Measurements from ENCODE around the gene CDH23.

Gene CDH23

GRCh38 chr10:71784679-71785272 lies 388.1 kb downstream of the CDH23 start:
- TF ChIP-seq GATA1 (IDR thresholded peaks at IDR 0.05; ENCODE audit: low read depth, low read length) (no peak), POLR2A (IDR thresholded peaks at IDR 0.05; ENCODE audit: low read length) (no peak)
- DNase-seq = no peak

GRCh38 chr10:71788954-71789353 lies 392.2 kb downstream of the CDH23 start:
- DNase-seq = no peak

GRCh38 chr10:71789871-71790270 lies 393.2 kb downstream of the CDH23 start:
- TF ChIP-seq POLR2A (IDR thresholded peaks at IDR 0.05; ENCODE audit: low read length) (no peak), GATA1 (IDR thresholded peaks at IDR 0.05; ENCODE audit: low read depth, low read length) (no peak)
- no peak for DNase-seq

More at GRCh38 chr10:71788954-71789353, 392.2 kb downstream of the CDH23 start:
- no peak for TF ChIP-seq POLR2A (IDR thresholded peaks at IDR 0.05; ENCODE audit: low read length)
- TF ChIP-seq GATA1 (IDR thresholded peaks at IDR 0.05; ENCODE audit: low read depth, low read length) = no peak

DNA sequence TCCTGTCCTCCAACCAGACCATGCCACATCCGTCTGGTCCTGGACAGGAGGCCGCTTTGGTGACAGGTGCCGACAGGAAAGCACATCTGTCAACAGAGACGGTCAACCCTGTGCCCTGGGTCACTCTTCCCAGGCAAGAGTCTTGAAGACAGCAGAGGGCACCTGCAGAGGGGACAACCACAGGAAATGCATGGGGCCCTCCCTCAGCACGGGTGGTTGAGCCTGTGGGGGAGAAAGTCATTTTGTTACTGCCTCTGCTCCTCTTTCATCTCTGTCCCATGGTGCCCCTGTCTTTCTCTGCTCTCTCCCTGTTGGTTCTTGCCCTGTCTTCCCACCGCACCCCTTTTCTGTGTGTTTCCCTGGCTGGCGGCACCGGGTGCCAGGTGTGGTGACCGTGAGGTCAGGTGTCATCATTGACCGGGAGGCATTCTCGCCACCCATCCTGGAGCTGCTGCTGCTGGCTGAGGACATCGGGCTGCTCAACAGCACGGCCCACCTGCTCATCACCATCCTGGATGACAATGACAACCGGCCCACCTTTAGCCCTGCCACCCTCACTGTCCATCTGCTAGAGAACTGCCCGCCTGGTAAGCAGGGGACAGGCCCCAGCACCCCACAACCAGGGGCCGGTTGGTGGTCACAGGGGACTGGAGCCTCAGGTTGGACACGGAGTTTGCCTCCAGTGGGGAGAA lies 394.2 kb downstream of the CDH23 start:
- TF ChIP-seq GATA1 (IDR thresholded peaks at IDR 0.05; ENCODE audit: low read depth, low read length) = no peak
- TF ChIP-seq POLR2A (IDR thresholded peaks at IDR 0.05; ENCODE audit: low read length) = no peak
- no peak for DNase-seq

- TF ChIP-seq GATA1 (IDR thresholded peaks at IDR 0.05; ENCODE audit: low read depth, low read length) (no peak), POLR2A (IDR thresholded peaks at IDR 0.05; ENCODE audit: low read length) (no peak)
- DNase-seq = peak; percentile 24 to 54
Observed at GRCh38 chr10:71795248-71795647, 398.5 kb downstream of the CDH23 start.

GRCh38 chr10:71796749-71797405 lies 400.2 kb downstream of the CDH23 start:
- peak; percentile 41 to 46 for DNase-seq
- TF ChIP-seq GATA1 (IDR thresholded peaks at IDR 0.05; ENCODE audit: low read depth, low read length) (no peak), POLR2A (IDR thresholded peaks at IDR 0.05; ENCODE audit: low read length) (no peak)

GRCh38 chr10:71797533-71798307 lies 401.0 kb downstream of the CDH23 start:
- TF ChIP-seq GATA1 (IDR thresholded peaks at IDR 0.05; ENCODE audit: low read depth, low read length) (peak; percentile 57), POLR2A (IDR thresholded peaks at IDR 0.05; ENCODE audit: low read length) (no peak)
- DNase-seq = peak; percentile 85 to 91

GRCh38 chr10:71798308-71798624 lies 401.5 kb downstream of the CDH23 start:
- TF ChIP-seq POLR2A (IDR thresholded peaks at IDR 0.05; ENCODE audit: low read length) (no peak), GATA1 (IDR thresholded peaks at IDR 0.05; ENCODE audit: low read depth, low read length) (no peak)
- DNase-seq = no peak

DNA sequence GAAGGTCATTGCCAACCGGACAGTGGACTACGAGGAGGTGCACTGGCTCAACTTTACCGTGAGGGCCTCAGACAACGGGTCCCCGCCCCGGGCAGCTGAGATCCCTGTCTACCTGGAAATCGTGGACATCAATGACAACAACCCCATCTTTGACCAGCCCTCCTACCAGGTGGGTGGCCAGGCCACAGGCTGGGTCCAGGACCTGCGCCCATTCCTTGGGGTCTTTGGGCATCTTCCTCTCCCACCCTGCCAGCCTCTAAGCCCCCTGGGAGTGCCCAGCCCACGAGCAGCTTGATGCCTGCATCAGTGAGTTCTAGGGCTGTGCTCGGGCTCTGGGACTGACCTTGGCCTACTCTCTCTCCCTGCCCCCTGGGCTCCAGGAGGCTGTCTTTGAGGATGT lies 402.4 kb downstream of the CDH23 start:
- TF ChIP-seq GATA1 (IDR thresholded peaks at IDR 0.05; ENCODE audit: low read depth, low read length) (no peak), POLR2A (IDR thresholded peaks at IDR 0.05; ENCODE audit: low read length) (no peak)
- no peak for DNase-seq

- no peak for DNase-seq
- no peak for TF ChIP-seq POLR2A (IDR thresholded peaks at IDR 0.05; ENCODE audit: low read length)
- no peak for TF ChIP-seq GATA1 (IDR thresholded peaks at IDR 0.05; ENCODE audit: low read depth, low read length)
Observed at GRCh38 chr10:71799608-71800453, 403.1 kb downstream of the CDH23 start.

GRCh38 chr10:71801361-71801760 lies 404.6 kb downstream of the CDH23 start:
- no peak for DNase-seq

GRCh38 chr10:71802235-71802634 lies 405.5 kb downstream of the CDH23 start:
- DNase-seq = no peak
- TF ChIP-seq POLR2A (IDR thresholded peaks at IDR 0.05; ENCODE audit: low read length) = no peak

More at GRCh38 chr10:71801361-71801760, 404.6 kb downstream of the CDH23 start:
- TF ChIP-seq POLR2A (IDR thresholded peaks at IDR 0.05; ENCODE audit: low read length) (no peak), GATA1 (IDR thresholded peaks at IDR 0.05; ENCODE audit: low read depth, low read length) (no peak)

Measured in erythroblast (primary cell).